Erythroblast (primary cell): ENCODE results near the gene PRLHR.

Experiments
- DNase-seq, 2 experiments: peaks; one replicate each; lab custom pipeline; 2025; lab: John Stamatoyannopoulos, UW
- GATA1 ChIP-seq: IDR thresholded peaks from 2 replicates; pipeline ENCODE4 v1.6.1; 2011; ENCODE audit warnings: low read depth, mild to moderate bottlenecking, control low read depth, low read length, moderate library complexity
- POLR2A ChIP-seq: IDR thresholded peaks from 2 replicates; pipeline ENCODE4 v1.6.1; 2011; ENCODE audit warnings: mild to moderate bottlenecking, low read length

Gene PRLHR

GRCh38 chr10:118580702-118581101 lies 14.7 kb downstream of the PRLHR start:
- no peak for DNase-seq
- TF ChIP-seq GATA1 (no peak), POLR2A (no peak)

GRCh38 chr10:118573512-118573911 lies 21.9 kb downstream of the PRLHR start:
- DNase-seq = no peak
- TF ChIP-seq GATA1 (no peak), POLR2A (no peak)

GRCh38 chr10:118572256-118573041 lies 23.0 kb downstream of the PRLHR start:
- TF ChIP-seq GATA1 (no peak), POLR2A (no peak)
- no peak for DNase-seq

GRCh38 chr10:118571123-118571522 lies 24.3 kb downstream of the PRLHR start:
- TF ChIP-seq GATA1 (no peak), POLR2A (no peak)
- no peak for DNase-seq

GRCh38 chr10:118570591-118570990 lies 24.9 kb downstream of the PRLHR start:
- DNase-seq = no peak
- TF ChIP-seq GATA1 (no peak), POLR2A (no peak)

- TF ChIP-seq POLR2A (no peak), GATA1 (no peak)
- no peak for DNase-seq
Observed at GRCh38 chr10:118569882-118570252, 25.6 kb downstream of the PRLHR start.

GRCh38 chr10:118569241-118569881 lies 26.1 kb downstream of the PRLHR start:
- no peak for TF ChIP-seq GATA1
- TF ChIP-seq POLR2A = no peak
- no peak for DNase-seq

GRCh38 chr10:118568327-118568848 lies 27.1 kb downstream of the PRLHR start:
- TF ChIP-seq GATA1 = no peak
- TF ChIP-seq POLR2A = no peak
- peak; percentile 63 to 77 for DNase-seq

GRCh38 chr10:118567701-118568248 lies 27.7 kb downstream of the PRLHR start:
- DNase-seq = no peak
- TF ChIP-seq POLR2A (no peak), GATA1 (no peak)

- TF ChIP-seq POLR2A (no peak), GATA1 (no peak)
- no peak for DNase-seq
Observed at GRCh38 chr10:118566911-118567310, 28.5 kb downstream of the PRLHR start.

- TF ChIP-seq POLR2A (no peak), GATA1 (no peak)
- no peak for DNase-seq
Observed at GRCh38 chr10:118565301-118566075, 30.0 kb downstream of the PRLHR start.

GRCh38 chr10:118564652-118565051 lies 30.8 kb downstream of the PRLHR start:
- TF ChIP-seq GATA1 (no peak), POLR2A (no peak)
- no peak for DNase-seq

GRCh38 chr10:118564114-118564513 lies 31.3 kb downstream of the PRLHR start:
- DNase-seq = no peak
- TF ChIP-seq GATA1 (no peak), POLR2A (no peak)

- no peak for TF ChIP-seq POLR2A
- no peak for TF ChIP-seq GATA1
- DNase-seq = no peak
Observed at GRCh38 chr10:118563373-118563890, 32.0 kb downstream of the PRLHR start.
